ENCODE measurements around the gene BTK. TPM values are rescaled to one million over a fixed set of nuclear protein-coding genes. Genes with fewer than 3 reads are reported as not detected.
A peak's percentile ranks its signal among the peaks of the same experiment; 100 is the strongest.

BTK gene
- total RNA-seq, 1 experiment from 2014 or later: not detected

- no peaks in the 10 kb centered on the region for H3K4me1 ChIP-seq (ENCODE audit: insufficient read depth, low read length, poor library complexity, severe bottlenecking)
- BruUV-seq (replicated peaks): no TSS peak
- H3K27me3 ChIP-seq (replicated peaks; ENCODE audit: insufficient read depth, low read depth, low read length, poor library complexity): no peaks in the 10 kb centered on the region
- H3K27ac ChIP-seq (ENCODE audit: low read depth, low read length, poor library complexity, severe bottlenecking): no peak overlapping the region
- TF ChIP-seq CTCF (conservative IDR thresholded peaks at IDR 0.05; ENCODE audit: low read depth, low read length): no peak
- TF ChIP-seq EZH2 (IDR thresholded peaks at IDR 0.05; ENCODE audit: borderline replicate concordance, low read depth, low read length, poor library complexity, severe bottlenecking): no peak
- H3K9me3 ChIP-seq (ENCODE audit: low read depth, low read length, poor library complexity, severe bottlenecking): no peaks in the 10 kb centered on the region
- CTCF ChIA-PET: no interaction called here
- no peak overlapping the region for H3K4me3 ChIP-seq (ENCODE audit: low read depth, low read length, poor library complexity, severe bottlenecking)
- DNase-seq (ENCODE audit: low spot score): no peak
- intact Hi-C loops (cut with micrococcal nuclease; ENCODE audit: unreplicated experiment): no loop called here
- H3K36me3 ChIP-seq (ENCODE audit: insufficient read depth, low read length, poor library complexity, severe bottlenecking): peaks cover 20% of the 10 kb centered on the region
- POLR2A ChIA-PET (ENCODE audit: low non-redundant PET): no interaction called here
Observed at GRCh38 chrX:101399825-101400224, 13.8 kb upstream of the BTK start.

GRCh38 chrX:101398694-101399093 is 12.7 kb upstream of the BTK start:
- intact Hi-C loops (cut with micrococcal nuclease; ENCODE audit: unreplicated experiment): no loop called here
- DNase-seq (ENCODE audit: low spot score): no peak
- no peak overlapping the region for H3K4me3 ChIP-seq (ENCODE audit: low read depth, low read length, poor library complexity, severe bottlenecking)
- peaks cover 22% of the 10 kb centered on the region for H3K36me3 ChIP-seq (ENCODE audit: insufficient read depth, low read length, poor library complexity, severe bottlenecking)
- no peaks in the 10 kb centered on the region for H3K9me3 ChIP-seq (ENCODE audit: low read depth, low read length, poor library complexity, severe bottlenecking)
- no TSS peak for BruUV-seq (replicated peaks)
- no peak overlapping the region for H3K27ac ChIP-seq (ENCODE audit: low read depth, low read length, poor library complexity, severe bottlenecking)
- TF ChIP-seq EZH2 (IDR thresholded peaks at IDR 0.05; ENCODE audit: borderline replicate concordance, low read depth, low read length, poor library complexity, severe bottlenecking): no peak
- no peak for TF ChIP-seq CTCF (conservative IDR thresholded peaks at IDR 0.05; ENCODE audit: low read depth, low read length)
- H3K4me1 ChIP-seq (ENCODE audit: insufficient read depth, low read length, poor library complexity, severe bottlenecking): no peaks in the 10 kb centered on the region
- POLR2A ChIA-PET (ENCODE audit: low non-redundant PET): no interaction called here
- no peaks in the 10 kb centered on the region for H3K27me3 ChIP-seq (replicated peaks; ENCODE audit: insufficient read depth, low read depth, low read length, poor library complexity)
- CTCF ChIA-PET: no interaction called here

- Histone ChIP-seq H3K4me1 (ENCODE audit: insufficient read depth, low read length, poor library complexity, severe bottlenecking) (no peaks in the 10 kb centered on the region), H3K27ac (ENCODE audit: low read depth, low read length, poor library complexity, severe bottlenecking) (no peak overlapping the region), H3K9me3 (ENCODE audit: low read depth, low read length, poor library complexity, severe bottlenecking) (no peaks in the 10 kb centered on the region), H3K36me3 (ENCODE audit: insufficient read depth, low read length, poor library complexity, severe bottlenecking) (peaks cover 29% of the 10 kb centered on the region), H3K4me3 (ENCODE audit: low read depth, low read length, poor library complexity, severe bottlenecking) (no peak overlapping the region), H3K27me3 (replicated peaks; ENCODE audit: insufficient read depth, low read depth, low read length, poor library complexity) (no peaks in the 10 kb centered on the region)
- TF ChIP-seq EZH2 (IDR thresholded peaks at IDR 0.05; ENCODE audit: borderline replicate concordance, low read depth, low read length, poor library complexity, severe bottlenecking): no peak
- no peak for TF ChIP-seq CTCF (conservative IDR thresholded peaks at IDR 0.05; ENCODE audit: low read depth, low read length)
- POLR2A ChIA-PET (ENCODE audit: low non-redundant PET): interaction anchor here (0.6 kb wide), 1 partner anchor 23 kb away, joined by 3 read pairs; no protein-coding TSS in a partner anchor
- TSS peak; percentile 9 for BruUV-seq (replicated peaks)
- no peak for DNase-seq (ENCODE audit: low spot score)
- intact Hi-C loops (cut with micrococcal nuclease; ENCODE audit: unreplicated experiment): no loop called here
- CTCF ChIA-PET: no interaction called here
Observed at GRCh38 chrX:101397779-101398178, 11.8 kb upstream of the BTK start.
